Lung (tissue), 12 donors: ENCODE results near the gene ANKRD13D. TPM values are rescaled to one million over a fixed set of nuclear protein-coding genes. Genes with fewer than 3 reads are reported as not detected.

ENCODE experiments used
- ATAC-seq: fragments of 200-7000 bp; cut with Tn5 transposase; one replicate; pipeline ENCODE4 v1.9.1; 2020; ENCODE audit warnings: moderate number of reproducible peaks; ENCODE audit not compliant: insufficient read depth, low FRiP score
- DNase-seq, 3 donors: peaks; one replicate each; pipeline ENCODE4 v3.0.0-alpha.2; 2013 to 2017
- H3K27ac ChIP-seq, 2 donors: one replicate each; pipeline ENCODE4 v1.5.1; 2013; ENCODE audit warnings: mild to moderate bottlenecking in 2 of 2, moderate library complexity in 2 of 2, control low read depth in 1 of 2, inconsistent platforms in 1 of 2, low read depth in 1 of 2, low read length in 1 of 2
- H3K27me3 ChIP-seq, 3 donors: one replicate each; pipeline ENCODE4 v1.5.1; 2013; ENCODE audit warnings: low read length in 2 of 3; ENCODE audit not compliant: control insufficient read depth in 3 of 3, insufficient read depth in 3 of 3
- H3K36me3 ChIP-seq, 4 donors: one replicate each; pipeline ENCODE4 v1.5.1; 2013; ENCODE audit warnings: low read length in 4 of 4, mild to moderate bottlenecking in 1 of 4, moderate library complexity in 1 of 4; ENCODE audit not compliant: control insufficient read depth in 4 of 4, insufficient read depth in 4 of 4
- H3K4me1 ChIP-seq, 5 donors: one replicate each; pipeline ENCODE4 v1.5.1; 2013; ENCODE audit warnings: low read length in 5 of 5, mild to moderate bottlenecking in 2 of 5, moderate library complexity in 1 of 5; ENCODE audit not compliant: control insufficient read depth in 5 of 5, insufficient read depth in 5 of 5
- H3K4me3 ChIP-seq: one replicate; pipeline ENCODE4 v1.5.1; 2013; ENCODE audit warnings: mild to moderate bottlenecking, control low read depth, moderate library complexity
- H3K9ac ChIP-seq, 2 donors: one replicate each; pipeline ENCODE4 v1.5.1; 2013; ENCODE audit warnings: low read length in 2 of 2, control low read depth in 1 of 2; ENCODE audit not compliant: insufficient read depth in 1 of 2
- H3K9me3 ChIP-seq, 4 donors: one replicate each; pipeline ENCODE4 v1.5.1; 2013; ENCODE audit warnings: low read length in 3 of 4, mild to moderate bottlenecking in 1 of 4, moderate library complexity in 1 of 4; ENCODE audit not compliant: control insufficient read depth in 4 of 4, insufficient read depth in 3 of 4
- WGBS, 2 donors: extraction: QIAGEN DNeasy Blood & Tissue Kit; methylation state at CpG; one replicate each; pipeline ENCODE4 v1.1.7; 2013; 5-methylcytosine and 5-hydroxymethylcytosine counted together
- polyA plus RNA-seq, 2 donors: library from polyadenylated mRNA; stranded (reverse); fragments of 200-250 nt; gene quantifications; one replicate each; pipeline ENCODE4 v1.2.1, GENCODE V29; 2013
- total RNA-seq, 2 donors: library from RNA; depleted of rRNA in 1 of 2; stranded (reverse); fragments of >200 nt in 1 of 2; gene quantifications; one replicate each; pipeline ENCODE4 v1.2.1, GENCODE V29; 2014 to 2021
- TF ChIP-seq, protein P1 (sequence below): IDR thresholded peaks from 2 replicates; pipeline ENCODE4 v1.5.1; 2012; ENCODE audit warnings: mild to moderate bottlenecking; ENCODE audit errors: control extremely low read depth, extremely low read depth
- donor health status: control.
- donor health status: control.
- donor health status: Bipolar disorder and iron deficiency.
- donor health status: healthy.
- donor health status: DM: yes; HTN: yes; CAD: no.

ANKRD13D gene
- total and polyA plus RNA-seq, 4 donors = 35.9 to 86.2 (median 60.5) TPM

DNA sequence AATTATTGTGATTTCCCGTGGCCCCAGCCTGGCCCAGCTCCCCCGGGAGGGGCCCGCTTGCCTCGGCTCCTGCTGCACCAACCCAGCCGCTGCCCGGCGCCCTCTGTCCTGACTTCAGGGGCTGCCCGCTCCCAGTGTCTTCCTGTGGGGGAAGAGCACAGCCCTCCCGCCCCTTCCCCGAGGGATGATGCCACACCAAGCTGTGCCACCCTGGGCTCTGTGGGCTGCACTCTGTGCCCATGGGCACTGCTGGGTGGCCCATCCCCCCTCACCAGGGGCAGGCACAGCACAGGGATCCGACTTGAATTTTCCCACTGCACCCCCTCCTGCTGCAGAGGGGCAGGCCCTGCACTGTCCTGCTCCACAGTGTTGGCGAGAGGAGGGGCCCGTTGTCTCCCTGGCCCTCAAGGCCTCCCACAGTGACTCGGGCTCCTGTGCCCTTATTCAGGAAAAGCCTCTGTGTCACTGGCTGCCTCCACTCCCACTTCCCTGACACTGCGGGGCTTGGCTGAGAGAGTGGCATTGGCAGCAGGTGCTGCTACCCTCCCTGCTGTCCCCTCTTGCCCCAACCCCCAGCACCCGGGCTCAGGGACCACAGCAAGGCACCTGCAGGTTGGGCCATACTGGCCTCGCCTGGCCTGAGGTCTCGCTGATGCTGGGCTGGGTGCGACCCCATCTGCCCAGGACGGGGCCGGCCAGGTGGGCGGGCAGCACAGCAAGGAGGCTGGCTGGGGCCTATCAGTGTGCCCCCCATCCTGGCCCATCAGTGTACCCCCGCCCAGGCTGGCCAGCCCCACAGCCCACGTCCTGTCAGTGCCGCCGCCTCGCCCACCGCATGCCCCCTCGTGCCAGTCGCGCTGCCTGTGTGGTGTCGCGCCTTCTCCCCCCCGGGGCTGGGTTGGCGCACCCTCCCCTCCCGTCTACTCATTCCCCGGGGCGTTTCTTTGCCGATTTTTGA lies 3.3 kb upstream of the ANKRD13D start:
- TF ChIP-seq, protein P1, sequence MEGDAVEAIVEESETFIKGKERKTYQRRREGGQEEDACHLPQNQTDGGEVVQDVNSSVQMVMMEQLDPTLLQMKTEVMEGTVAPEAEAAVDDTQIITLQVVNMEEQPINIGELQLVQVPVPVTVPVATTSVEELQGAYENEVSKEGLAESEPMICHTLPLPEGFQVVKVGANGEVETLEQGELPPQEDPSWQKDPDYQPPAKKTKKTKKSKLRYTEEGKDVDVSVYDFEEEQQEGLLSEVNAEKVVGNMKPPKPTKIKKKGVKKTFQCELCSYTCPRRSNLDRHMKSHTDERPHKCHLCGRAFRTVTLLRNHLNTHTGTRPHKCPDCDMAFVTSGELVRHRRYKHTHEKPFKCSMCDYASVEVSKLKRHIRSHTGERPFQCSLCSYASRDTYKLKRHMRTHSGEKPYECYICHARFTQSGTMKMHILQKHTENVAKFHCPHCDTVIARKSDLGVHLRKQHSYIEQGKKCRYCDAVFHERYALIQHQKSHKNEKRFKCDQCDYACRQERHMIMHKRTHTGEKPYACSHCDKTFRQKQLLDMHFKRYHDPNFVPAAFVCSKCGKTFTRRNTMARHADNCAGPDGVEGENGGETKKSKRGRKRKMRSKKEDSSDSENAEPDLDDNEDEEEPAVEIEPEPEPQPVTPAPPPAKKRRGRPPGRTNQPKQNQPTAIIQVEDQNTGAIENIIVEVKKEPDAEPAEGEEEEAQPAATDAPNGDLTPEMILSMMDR = no peak
- Histone ChIP-seq H3K4me1 (peaks cover 0 to 24% (median 9%) of the 10 kb centered on the region in 5 donors), H3K9ac (no peak overlapping the region), H3K9me3 (peaks cover 0 to 2% (median 0%) of the 10 kb centered on the region in 4 donors), H3K27me3 (no peaks in the 10 kb centered on the region), H3K27ac (peak overlapping the region in 1 of 2 donors; percentile 69), H3K36me3 (peaks cover 0 to 64% (median 38%) of the 10 kb centered on the region in 4 donors), H3K4me3 (no peak overlapping the region)
- ATAC-seq = no peak
- no peak for DNase-seq
- 48 to 76% methylated on average over 38 to 39 of the region's 39 CpGs for WGBS, 2 donors

DNA sequence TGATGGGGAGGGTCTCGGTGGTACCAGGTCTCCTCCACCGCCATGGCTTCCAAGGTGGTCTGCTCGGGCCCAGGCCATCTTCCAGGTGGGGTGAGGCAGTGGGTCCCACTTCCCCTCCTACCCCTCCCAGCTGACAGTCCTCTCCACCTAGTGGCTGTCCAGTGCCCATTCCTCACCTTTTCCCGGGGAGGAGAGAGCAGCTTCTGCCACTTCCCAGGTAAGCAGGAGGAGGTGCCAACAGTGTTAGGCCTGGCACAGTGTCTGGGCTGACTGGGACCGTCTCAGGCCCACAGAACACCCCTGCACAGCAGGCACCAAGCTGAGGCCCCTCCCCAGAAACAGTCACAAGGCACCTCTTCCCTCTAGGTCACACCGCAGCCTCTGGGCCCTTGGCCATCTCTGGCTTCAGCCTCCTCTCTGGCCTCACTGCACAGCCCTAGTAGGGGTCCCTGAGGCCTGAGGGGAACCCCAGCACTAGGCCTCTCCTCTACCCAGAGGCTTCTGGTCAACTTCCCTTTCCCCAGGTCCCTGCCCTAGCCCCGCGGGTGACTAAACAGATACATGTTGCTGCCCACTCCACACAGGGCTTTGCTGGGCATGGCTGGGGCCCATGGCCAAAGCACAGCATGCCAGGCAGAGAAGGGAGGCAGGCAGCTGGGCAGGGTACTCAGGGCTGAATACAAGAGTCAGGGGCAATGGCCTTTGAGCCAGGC lies 2.3 kb upstream of the ANKRD13D start:
- 55 to 63% methylated on average over 8 of the region's 8 CpGs for WGBS, 2 donors
- no peak overlapping the region for H3K4me3 ChIP-seq
- peaks cover 0 to 2% (median 0%) of the 10 kb centered on the region in 4 donors for H3K9me3 ChIP-seq
- peaks cover 0 to 22% (median 9%) of the 10 kb centered on the region in 5 donors for H3K4me1 ChIP-seq
- H3K27me3 ChIP-seq = no peaks in the 10 kb centered on the region
- peak overlapping the region in 1 of 2 donors; percentile 83 for H3K9ac ChIP-seq
- TF ChIP-seq, protein P1 = no peak
- no peak for ATAC-seq
- H3K36me3 ChIP-seq = peaks cover 0 to 61% (median 38%) of the 10 kb centered on the region in 4 donors
- H3K27ac ChIP-seq = peak overlapping the region in 1 of 2 donors; percentile 96
- no peak for DNase-seq

GRCh38 chr11:67287355-67288197 lies 1.5 kb upstream of the ANKRD13D start:
- ATAC-seq = no peak
- Histone ChIP-seq H3K27ac (peak overlapping the region; percentile 92 to 96), H3K9me3 (peaks cover 0 to 2% (median 0%) of the 10 kb centered on the region in 4 donors), H3K9ac (peak overlapping the region; percentile 63 to 83), H3K36me3 (peaks cover 0 to 59% (median 38%) of the 10 kb centered on the region in 4 donors), H3K4me1 (peaks cover 0 to 22% (median 9%) of the 10 kb centered on the region in 5 donors), H3K27me3 (no peaks in the 10 kb centered on the region), H3K4me3 (no peak overlapping the region)
- DNase-seq = no peak
- TF ChIP-seq, protein P1 = no peak
- WGBS, 2 donors = 35 to 56% methylated on average over 14 of the region's 14 CpGs
